GM19035 (cell line): ENCODE measurements around the gene GMPS.
"Not testable (repeated sequence)": the region's sequence is repeated elsewhere in the genome, so short reads cannot be mapped to it uniquely, and the experiment has no call there.

Source experiments
- ATAC-seq: cut with Tn5 transposase; IDR thresholded peaks from one replicate; pipeline ENCODE4 v1.9.1; 2021; ENCODE audit not compliant: unreplicated experiment

Gene GMPS

DNA sequence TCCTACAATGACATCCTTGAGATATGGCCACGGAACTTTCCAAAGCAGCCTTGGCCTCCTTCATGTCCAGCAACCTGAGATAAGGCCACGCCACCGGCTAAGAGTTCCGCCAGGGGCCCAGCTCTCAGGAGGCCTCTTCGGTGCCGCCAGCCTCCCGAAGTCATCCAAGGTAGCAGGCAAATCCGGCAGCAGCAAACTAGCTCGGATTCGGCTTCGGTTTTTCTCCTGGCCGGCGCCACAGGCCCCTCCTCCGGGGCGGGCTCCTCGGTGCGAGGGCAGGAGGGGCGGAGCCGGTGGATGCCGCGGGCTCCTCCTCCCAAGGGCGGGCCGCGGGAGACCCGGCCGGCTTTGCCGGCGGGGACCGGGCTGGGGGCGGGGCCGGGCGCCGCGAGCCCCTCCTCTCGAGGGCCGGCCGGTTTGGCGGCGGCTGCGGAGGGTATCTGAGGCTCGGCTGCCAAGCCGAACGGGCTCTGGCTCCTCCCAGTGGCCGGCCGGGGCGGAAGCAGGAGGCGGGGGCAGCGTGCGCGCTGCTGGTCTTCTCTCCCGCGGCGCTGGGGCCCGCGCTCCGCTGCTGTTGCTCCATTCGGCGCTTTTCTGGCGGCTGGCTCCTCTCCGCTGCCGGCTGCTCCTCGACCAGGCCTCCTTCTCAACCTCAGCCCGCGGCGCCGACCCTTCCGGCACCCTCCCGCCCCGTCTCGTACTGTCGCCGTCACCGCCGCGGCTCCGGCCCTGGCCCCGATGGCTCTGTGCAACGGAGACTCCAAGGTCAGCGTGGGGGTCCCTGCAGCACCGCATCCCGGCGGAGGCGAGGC is at the start of gene GMPS:
Gene GMPS (plus strand): TSS at position 518 of the 812 bp plus-strand sequence. CDS start 221 bp downstream, at position 739.
- ATAC-seq = peak; percentile 87

DNA sequence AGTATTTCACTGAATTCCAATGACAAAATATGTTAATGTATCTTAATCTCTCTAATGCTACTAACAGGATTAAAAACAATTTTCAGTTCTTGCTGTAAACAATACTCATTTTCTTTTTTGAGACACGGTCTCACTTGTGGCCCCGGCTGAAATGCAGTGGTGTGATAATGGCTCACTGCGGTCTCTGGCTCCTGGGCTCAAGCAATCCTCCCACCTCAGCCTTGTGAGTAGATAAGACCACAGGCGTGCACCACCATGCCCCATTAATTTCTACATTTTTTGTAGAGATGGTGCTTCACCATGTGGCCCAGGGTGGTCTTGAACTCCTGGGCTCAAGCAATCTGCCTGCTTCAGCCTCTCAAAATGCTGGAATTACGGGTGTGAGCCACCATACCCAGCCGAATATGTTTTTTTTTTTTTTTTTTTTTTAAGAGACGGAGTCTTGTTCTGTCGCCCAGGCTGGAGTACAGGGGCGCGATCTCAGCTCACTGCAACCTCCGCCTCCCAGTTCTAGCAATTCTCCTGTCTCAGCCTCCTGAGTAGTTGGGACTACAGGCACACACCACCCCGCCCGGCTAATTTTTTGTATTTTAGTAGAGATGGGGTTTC is 41.9 kb upstream of the GMPS start:
- ATAC-seq = not testable (repeated sequence)

DNA sequence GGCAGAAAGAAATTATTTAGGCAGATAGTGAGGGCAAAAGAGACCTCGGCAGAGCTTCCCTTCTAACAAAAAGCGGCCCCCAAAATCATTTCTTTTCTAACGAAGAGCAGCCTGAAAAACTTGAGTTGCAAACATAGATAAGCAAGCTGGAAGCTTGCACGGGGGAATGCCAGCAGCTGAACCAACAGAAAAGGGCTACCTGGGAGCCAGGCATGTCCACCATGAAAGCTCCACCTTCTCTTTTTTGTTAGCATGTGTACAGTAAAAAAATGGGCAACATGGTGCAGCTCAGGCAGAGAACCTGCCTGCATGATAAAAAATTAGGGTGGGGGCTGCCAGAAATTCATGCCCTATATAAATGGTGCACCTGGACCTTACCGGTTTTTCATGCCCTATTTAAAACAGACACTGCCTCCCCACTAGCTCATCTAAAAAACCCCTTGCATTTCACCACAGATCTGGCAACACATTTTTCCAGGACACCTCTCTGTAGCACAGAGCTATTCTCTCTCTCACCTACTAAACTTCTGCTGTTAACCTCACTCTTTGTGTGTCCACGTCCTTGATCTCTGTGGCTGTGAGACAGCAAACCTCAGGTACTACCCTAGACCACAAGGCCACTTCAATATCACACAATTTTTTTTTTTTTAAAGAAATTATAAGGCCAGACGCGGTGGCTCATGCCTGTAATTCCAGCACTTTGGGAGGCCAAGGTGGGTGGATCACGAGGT is 34.9 kb upstream of the GMPS start:
- ATAC-seq = no peak

DNA sequence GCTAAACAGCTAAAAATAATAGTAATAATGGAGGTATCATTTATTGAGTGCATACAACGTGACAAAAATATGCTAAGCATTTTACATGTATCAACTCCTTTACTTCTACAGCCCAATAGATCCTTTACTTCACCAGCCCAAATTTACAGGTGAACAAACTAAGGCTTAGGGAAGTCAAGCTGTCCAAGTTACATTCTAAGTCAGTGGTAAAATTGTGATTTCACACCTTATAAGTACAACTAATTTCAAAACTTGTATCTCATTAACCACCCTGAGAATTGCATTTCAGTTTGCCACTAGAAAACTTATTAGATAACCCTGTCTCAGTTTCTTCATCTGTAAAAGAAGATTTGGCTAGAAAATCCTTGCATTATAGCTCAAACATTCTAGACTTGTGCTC is 26.9 kb upstream of the GMPS start:
- ATAC-seq = no peak

GRCh38 chr3:155846119-155846518 is 24.3 kb upstream of the GMPS start:
- no peak for ATAC-seq

GRCh38 chr3:155847993-155848392 is 22.5 kb upstream of the GMPS start:
- ATAC-seq = no peak

DNA sequence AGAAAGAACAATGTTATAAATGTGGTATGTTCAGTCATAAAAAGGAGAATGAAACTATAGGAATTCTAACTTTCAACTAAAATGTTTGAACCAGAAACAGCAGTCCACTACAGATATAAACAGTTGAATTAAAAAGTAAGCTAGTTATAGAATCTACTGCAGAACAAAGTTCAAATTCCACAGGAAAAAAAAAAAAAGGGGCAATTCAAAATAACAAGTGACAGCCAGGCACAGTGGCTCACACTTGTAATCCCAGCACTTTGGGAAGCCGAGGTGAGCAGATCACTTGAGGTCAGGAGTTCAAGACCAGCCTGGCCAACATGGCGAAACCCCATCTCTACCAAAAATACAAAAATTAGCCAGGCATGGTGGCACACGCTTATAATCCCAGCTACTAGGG is 21.0 kb upstream of the GMPS start:
- not testable (repeated sequence) for ATAC-seq

GRCh38 chr3:155852341-155852740 is 18.1 kb upstream of the GMPS start:
- ATAC-seq = no peak

GRCh38 chr3:155853214-155854140 is 17.0 kb upstream of the GMPS start:
- ATAC-seq = peak; percentile 11

GRCh38 chr3:155854141-155854940 is 16.1 kb upstream of the GMPS start, which contains the start of gene SLC33A1:
SLC33A1 (minus strand) TSS chr3:155854427; CDS start chr3:155853997, 430 bp downstream.
- ATAC-seq = peak; percentile 92

DNA sequence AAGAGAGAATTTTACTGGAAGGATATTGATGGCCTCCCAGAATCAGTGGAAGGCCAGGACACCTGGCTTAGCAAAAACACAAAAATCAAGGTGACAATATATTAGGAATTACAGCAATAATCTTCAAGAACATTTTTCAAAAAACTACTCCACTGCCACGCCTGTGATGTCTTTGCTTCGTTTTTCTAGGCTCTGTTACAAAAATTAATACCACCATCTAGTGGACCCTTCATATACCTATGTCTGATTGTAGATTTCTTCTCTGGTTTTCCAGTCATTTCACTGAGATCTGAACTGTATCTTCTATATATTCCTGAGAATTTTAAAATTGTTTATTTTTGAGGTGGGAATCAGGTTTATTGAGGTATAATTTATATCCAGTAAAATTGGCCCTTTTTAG is 10.6 kb upstream of the GMPS start:
- ATAC-seq = peak; percentile 58

DNA sequence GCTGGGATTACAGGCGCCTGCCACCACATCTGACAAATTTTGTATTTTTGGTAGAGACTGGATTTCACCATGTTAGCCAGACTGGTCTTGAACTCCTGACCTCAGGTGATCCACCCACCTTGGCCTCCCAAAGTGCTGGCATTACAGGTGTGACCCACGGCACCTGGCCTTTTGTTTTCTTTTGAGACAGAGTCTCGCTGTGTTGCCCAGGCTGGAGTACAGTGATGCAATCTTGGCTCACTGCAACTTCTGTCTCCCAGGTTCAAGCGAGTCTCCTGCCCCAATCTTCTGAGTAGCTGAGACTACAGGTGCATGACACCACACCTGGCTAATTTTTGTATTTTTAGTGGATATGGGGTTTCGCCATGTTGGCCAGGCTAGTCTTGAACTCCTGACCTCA is 10.0 kb upstream of the GMPS start:
- ATAC-seq = not testable (repeated sequence)

- no peak for ATAC-seq
Measured at GRCh38 chr3:155861476-155862183, 8.8 kb upstream of the GMPS start.

GRCh38 chr3:155862290-155862982 is 8.0 kb upstream of the GMPS start:
- not testable (repeated sequence) for ATAC-seq

DNA sequence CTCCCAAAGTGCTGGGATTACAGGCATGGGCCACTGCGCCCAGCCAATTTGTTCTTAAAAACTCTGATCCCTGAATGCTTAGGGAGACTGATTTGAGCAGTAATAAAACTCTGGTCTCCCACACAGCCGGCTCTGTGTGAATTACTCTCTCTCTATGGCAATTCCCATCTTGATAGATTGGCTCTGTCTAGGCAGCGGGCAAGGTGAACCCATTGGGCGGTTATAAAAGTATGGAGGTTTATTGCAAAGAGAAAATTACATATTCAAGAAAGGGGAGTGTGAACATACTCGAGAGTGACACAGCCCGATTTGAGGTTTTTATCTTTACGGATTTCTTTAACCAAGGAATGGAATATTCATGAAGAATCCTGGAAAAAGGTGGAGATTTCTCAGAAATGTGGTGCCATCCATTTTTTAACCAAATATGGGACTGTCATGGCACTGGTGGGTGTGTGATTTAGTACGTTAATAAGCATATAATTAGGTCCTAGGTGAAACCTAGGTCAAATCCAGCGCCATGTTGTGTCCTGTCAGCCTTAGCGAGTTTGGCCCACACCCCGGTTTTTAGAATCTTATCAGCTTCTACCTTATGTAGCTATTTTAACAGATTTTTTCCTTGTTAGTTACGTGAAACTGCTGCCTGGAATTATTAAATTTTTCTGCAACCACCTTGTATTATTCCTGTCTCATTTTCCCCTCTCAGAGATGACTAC is 7.2 kb upstream of the GMPS start:
- ATAC-seq = no peak

DNA sequence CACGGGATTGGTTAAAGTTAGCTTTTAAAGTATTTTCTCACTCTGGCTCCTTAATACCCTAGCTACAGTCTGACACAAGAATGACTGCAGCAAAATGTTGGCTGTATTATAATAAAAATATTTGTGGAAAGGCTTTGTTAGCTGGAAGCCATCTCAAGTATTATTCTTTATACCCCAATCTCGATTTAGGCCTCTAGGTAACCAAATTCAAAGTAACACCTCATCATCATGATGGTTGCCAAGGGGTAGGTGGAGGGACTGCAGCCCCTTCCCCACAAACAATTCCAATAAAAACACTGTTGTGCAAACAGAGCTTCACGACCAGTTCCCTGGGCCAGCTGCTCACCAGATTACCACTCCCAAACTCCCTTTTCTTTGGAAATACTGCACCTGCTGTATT is 759 bp upstream of the GMPS start:
- no peak for ATAC-seq

DNA sequence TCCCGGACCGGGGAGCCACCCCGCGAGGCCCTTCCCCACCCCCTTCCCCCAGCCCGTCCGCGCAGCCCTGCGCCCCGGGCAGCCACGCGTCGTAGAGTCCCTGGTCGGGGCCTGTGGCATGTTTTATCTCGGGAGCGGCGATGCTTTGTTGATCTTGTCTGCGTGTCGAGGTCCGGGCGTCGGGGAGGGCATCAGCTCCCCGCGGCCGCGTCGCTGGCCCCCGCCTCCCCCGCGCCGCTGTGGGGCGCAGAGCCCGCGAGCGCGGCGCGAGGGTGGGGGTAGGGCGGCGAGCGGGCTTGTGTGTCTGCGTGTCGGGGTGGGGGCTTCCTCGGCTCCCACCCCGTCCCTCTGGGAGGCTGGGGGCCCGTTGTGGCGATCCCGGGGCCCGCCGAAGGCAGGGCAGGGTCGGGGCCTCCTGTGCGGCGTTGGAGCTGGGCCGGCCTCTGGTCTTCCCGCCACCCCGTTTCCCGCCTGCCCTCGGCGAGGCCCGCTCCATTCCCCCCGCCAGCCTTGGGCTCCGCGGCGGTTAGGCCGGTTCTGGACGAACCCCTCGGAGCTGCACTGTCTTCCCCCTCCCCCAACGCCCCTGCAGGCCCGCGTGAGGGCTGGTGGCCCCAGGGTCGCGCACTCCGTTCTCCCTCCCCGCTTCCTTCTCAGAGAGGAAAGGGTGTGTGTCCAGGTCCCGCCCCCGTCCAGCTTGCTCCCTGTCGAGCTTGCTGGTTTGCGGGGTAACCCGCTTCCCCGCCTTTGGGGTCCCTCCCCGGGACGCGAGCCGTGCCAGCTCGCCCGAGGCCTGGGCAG is 695 bp downstream of the GMPS start:
- ATAC-seq = peak; percentile 39
